ENCODE data around the gene EEF1A2. TPM values are rescaled to one million over a fixed set of nuclear protein-coding genes. Genes with fewer than 3 reads are reported as not detected.

The EEF1A2 gene
- total and polyA plus RNA-seq, 2 donors (not counting 3 experiments of a cell fraction or from before 2014, with no cell fraction given): 2.7 to 3.4 TPM

DNA sequence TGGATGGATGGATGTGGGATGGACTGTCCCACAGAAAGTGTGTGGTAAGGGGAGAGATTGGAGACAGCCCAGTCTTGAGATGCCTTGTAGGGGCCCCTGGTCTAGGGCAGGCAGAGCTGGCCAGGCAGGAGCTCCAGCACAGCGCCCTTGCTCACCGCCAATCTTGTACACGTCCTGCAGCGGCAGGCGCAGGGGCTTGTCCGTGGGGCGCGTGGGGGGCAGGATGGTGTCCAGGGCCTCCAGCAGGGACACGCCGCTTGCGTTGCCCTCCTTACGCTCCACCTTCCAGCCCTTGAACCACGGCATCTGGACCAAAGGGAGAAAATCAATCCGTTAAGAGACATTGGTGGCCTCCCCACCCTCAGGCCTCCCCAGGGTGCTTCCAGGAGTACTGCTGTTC is 5.9 kb downstream of the EEF1A2 start:
- Histone ChIP-seq H4K20me1 (replicated peaks; ENCODE audit: control insufficient read depth, extremely low read depth, insufficient read depth, low read length) (no peaks in the 10 kb centered on the region), H2AFZ (ENCODE audit: low read depth, low read length) (no peak overlapping the region), H3K4me2 (ENCODE audit: insufficient read depth, low read length) (no peak overlapping the region), H3K9ac (replicated peaks; ENCODE audit: extremely low read depth, insufficient read depth, low read length) (no peak overlapping the region), H3K79me2 (ENCODE audit: control insufficient read depth, insufficient read depth, low read length) (no peaks in the 10 kb centered on the region), H3K4me1 (ENCODE audit: control insufficient read depth, extremely low read depth, insufficient read depth, low read length) (no peaks in the 10 kb centered on the region), H3K36me3 (ENCODE audit: control insufficient read depth in 2 of 2, extremely low read depth in 1 of 2, insufficient read depth in 2 of 2, low read length in 2 of 2) (no peaks in the 10 kb centered on the region), H3K27me3 (ENCODE audit: control insufficient read depth in 2 of 2, insufficient read depth in 2 of 2, low read length in 2 of 2) (no peaks in the 10 kb centered on the region), H3K27ac (ENCODE audit: insufficient read depth, low read depth, low read length) (no peak overlapping the region), H3K9me1 (replicated peaks; ENCODE audit: control insufficient read depth, extremely low read depth, insufficient read depth, low read length) (no peaks in the 10 kb centered on the region), H3K4me3 (replicated peaks in 1 of 3; ENCODE audit: insufficient read depth in 1 of 3, low read depth in 1 of 3, low read length in 3 of 3) (no peak overlapping the region), H3K9me3 (replicated peaks; ENCODE audit: control insufficient read depth, insufficient read depth, low read length) (no peaks in the 10 kb centered on the region)
- intact Hi-C loops (cut with micrococcal nuclease): no loop called here
- no peak for DNase-seq (ENCODE audit: low read depth, low spot score)
- BruUV-seq (replicated peaks): no TSS peak
- dilution Hi-C loops (cut with MboI; ENCODE audit: extremely low pct_ligation_motif_present, low sequenced_read_pairs): no loop called here
- FAIRE-seq: no peak
- TF ChIP-seq, protein P1, sequence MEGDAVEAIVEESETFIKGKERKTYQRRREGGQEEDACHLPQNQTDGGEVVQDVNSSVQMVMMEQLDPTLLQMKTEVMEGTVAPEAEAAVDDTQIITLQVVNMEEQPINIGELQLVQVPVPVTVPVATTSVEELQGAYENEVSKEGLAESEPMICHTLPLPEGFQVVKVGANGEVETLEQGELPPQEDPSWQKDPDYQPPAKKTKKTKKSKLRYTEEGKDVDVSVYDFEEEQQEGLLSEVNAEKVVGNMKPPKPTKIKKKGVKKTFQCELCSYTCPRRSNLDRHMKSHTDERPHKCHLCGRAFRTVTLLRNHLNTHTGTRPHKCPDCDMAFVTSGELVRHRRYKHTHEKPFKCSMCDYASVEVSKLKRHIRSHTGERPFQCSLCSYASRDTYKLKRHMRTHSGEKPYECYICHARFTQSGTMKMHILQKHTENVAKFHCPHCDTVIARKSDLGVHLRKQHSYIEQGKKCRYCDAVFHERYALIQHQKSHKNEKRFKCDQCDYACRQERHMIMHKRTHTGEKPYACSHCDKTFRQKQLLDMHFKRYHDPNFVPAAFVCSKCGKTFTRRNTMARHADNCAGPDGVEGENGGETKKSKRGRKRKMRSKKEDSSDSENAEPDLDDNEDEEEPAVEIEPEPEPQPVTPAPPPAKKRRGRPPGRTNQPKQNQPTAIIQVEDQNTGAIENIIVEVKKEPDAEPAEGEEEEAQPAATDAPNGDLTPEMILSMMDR (IDR thresholded peaks at IDR 0.05; ENCODE audit: extremely low read depth in 1 of 2, insufficient read depth in 1 of 2, low read depth in 1 of 2, low read length in 2 of 2): no peak
- TF ChIP-seq POLR2AphosphoS5 (IDR thresholded peaks at IDR 0.05; ENCODE audit: insufficient read depth, low read depth, low read length): no peak
- no peak for TF ChIP-seq GATA2 (IDR thresholded peaks at IDR 0.05; ENCODE audit: insufficient read depth, insufficient read length, low read depth, low read length)
- no peak for TF ChIP-seq MYC (IDR thresholded peaks at IDR 0.05; ENCODE audit: low read depth, low read length)
- no peak for TF ChIP-seq POLR2A (IDR thresholded peaks at IDR 0.05; ENCODE audit: low read depth, low read length)
- TF ChIP-seq, protein P2, sequence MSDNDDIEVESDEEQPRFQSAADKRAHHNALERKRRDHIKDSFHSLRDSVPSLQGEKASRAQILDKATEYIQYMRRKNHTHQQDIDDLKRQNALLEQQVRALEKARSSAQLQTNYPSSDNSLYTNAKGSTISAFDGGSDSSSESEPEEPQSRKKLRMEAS (IDR thresholded peaks at IDR 0.05; ENCODE audit: insufficient read depth, insufficient read length): no peak
- no peak for TF ChIP-seq JUN (IDR thresholded peaks at IDR 0.05; ENCODE audit: borderline replicate concordance, insufficient read depth, insufficient read length, low read depth)
- TF ChIP-seq EZH2 (IDR thresholded peaks at IDR 0.05; ENCODE audit: borderline replicate concordance, low read depth, low read length, severe bottlenecking): no peak
- TF ChIP-seq FOS (IDR thresholded peaks at IDR 0.05; ENCODE audit: borderline replicate concordance, insufficient read depth, low read length): no peak
- POLR2A ChIA-PET: no interaction called here
- CTCF ChIA-PET: interaction anchor here (1.1 to 1.4 kb wide), 3 partner anchors 28 to 591 kb away, joined by 3 to 4 read pairs (median 3); partner anchors contain the start of genes LKAAEAR1, PPDPF and PTK6

Measured in endothelial cell of umbilical vein (primary cell).